NCI-H128 (cell line): ENCODE data around the gene PSKH1.
"Not testable (repeated sequence)": the region's sequence is repeated elsewhere in the genome, so short reads cannot be mapped to it uniquely, and the experiment has no call there.

Experiments
- DNase-seq: peaks from one replicate; lab custom pipeline; 2025; ENCODE audit not compliant: unreplicated experiment; lab: John Stamatoyannopoulos, UW

Gene PSKH1

DNA sequence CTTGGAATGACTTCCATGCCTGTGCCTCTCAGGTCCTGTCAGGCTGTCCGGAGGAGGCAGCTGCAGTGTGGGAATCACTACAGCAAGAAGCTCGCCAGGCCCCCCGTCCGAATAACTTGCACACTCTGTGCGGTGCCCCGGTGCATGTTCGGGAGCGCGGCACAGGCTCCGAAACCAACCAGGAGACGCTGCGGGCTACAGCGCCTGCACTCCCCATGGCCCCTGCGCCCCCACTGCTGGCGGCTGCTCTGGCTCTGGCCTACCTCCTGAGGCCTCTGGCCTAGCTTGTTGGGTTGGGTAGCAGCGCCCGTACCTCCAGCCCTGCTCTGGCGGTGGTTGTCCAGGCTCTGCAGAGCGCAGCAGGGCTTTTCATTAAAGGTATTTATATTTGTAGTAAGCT, 7.1 kb upstream of the PSKH1 start:
- DNase-seq, result no peak

DNA sequence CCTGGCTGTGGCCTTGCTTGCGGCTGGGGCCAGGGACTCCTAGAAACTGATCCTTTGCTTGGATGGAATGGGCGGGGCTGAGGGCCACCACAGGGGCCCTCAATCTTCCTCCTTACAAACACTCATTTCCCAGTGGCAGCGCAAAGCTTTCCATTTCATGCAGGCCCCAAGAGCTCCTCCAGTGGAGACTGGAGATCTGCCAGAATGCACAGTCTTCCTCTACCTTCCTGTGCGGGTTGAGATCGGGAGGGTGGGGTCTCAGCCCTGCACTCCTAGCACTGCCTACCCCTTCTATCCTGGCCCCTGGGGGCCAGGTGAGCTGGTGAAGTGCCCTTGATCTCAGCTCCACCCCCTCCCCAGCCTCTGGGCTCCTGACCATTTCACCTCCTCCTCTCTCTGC, 6.7 kb upstream of the PSKH1 start:
- no peak for DNase-seq

DNA sequence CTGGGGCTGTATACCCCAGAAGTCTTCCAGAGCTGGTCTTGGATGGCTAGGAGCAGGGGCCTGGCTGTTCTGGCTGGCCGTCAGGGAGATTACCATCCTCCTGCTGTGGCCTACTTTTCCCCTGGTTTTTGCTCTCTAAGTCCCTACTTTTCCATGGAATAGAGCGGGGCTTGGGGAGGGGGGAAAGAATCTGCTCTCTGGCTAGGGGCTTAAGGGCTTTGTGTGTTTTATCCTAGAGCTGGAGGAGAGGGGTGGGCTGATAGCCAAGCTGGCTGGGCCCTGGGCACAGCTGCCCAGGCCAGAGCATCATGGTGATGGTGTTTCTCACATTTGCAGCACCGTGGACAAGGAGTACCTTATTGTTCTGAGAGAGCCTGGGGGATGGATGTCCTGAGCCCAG, 4.7 kb upstream of the PSKH1 start:
- DNase-seq, result no peak

DNA sequence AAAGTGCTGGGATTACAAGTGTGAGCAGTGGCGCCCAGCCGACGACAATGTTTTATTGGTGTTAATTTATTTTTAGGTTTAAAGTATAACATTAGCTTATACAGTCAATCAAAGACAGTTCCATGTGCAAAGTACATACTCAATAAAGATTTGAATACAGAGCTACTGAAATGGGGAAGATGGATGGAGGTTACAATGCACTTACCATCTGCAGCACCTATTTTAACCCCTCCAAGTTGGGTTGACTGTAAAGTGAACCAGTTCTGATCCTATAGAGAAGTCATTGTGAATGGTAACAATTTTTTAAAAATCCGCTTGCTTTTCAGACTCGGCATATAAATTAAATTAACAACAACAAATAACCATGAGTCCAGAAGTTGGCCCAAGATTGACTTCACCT, 679 bp upstream of the PSKH1 start:
- no peak for DNase-seq

DNA sequence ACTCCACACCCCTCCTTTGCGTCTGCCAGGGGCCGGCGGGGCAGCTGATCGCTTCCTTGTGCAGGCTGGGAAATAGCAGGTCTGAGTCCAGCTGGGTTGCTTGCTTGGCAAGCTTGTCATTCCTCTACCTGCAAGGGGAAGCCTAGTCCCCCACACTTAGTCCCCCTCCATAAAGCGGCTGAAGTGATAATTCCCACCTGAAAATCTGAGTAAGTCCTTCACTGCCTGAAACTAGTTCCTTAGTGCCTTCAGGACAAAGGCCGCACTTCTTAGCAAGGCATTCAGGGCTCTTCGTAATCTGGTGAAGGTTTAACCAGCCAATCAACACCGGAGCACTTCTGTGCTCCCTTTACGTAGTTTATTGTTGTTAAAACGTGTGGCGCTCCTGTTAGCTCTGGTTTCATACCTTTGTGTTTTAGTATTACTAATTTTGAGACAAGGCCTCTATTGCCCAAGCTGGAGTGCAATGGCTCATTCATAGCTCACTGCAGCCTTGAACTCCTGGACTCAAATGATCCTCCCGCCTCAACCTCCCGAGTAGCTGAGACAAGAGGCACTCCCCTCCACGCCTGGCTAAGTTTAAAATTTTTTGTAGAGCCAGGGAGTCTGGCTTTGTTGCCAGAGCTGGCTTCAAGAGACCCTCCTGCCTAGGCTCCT, 817 bp downstream of the PSKH1 start:
- DNase-seq, result no peak

DNA sequence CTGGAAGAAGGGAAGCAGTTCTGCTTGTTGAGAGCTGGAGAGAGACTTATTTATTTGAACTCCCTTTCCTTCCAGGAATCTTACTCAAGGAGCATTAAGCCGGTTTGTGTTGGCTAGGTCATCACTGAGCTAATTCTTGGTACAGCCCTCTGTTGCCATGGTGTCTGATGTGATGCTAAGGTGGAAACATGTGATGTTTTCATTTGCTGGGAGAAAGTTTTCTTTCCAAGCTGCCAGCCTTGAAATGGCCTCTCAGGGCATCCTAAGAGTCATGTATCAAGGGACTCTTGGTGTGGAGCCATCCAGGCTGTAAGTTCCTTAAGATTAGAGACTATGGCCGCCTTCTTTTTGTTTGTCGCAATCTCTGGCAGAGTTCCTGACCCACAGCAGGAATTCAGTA, 4.2 kb downstream of the PSKH1 start:
- DNase-seq, result no peak

DNA sequence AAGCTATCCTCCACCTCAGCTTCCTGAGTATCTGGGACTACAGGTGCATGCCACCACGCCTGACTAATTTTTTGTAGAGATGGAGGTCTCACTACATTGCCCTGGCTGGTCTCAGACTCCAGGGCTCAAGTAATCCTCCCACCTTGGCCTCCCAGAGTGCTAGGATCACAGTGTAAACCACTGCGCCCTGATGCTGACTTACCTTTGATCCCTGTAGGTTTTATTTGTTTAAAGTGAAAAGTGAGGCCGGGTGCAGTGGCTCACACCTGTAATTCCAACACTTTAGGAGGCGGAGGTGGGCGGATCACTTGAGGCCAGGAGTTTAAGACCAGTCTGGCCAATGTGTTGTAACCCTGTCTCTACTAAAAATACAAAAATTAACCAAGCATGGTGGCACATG, 8.7 kb downstream of the PSKH1 start:
- no peak for DNase-seq

DNA sequence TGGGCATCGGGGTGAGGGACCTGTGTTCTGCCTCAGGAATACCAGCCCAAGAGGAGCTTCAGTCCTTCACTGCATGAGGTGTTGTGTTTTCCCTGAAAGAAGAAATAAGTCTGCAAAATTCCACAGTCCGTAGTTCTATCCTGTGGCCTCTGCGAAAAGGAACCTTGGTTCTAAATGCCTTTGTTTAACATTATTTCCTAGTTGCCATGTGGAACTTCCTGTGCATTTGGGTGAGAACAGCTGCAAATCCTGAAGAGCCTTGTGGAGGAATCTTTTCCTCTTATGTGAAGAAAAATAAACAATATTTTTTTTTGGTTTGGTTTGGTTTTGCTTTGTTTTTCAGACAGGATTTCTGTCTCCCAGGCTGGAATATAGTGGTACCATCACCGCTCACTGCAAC, 9.8 kb downstream of the PSKH1 start:
- no peak for DNase-seq

DNA sequence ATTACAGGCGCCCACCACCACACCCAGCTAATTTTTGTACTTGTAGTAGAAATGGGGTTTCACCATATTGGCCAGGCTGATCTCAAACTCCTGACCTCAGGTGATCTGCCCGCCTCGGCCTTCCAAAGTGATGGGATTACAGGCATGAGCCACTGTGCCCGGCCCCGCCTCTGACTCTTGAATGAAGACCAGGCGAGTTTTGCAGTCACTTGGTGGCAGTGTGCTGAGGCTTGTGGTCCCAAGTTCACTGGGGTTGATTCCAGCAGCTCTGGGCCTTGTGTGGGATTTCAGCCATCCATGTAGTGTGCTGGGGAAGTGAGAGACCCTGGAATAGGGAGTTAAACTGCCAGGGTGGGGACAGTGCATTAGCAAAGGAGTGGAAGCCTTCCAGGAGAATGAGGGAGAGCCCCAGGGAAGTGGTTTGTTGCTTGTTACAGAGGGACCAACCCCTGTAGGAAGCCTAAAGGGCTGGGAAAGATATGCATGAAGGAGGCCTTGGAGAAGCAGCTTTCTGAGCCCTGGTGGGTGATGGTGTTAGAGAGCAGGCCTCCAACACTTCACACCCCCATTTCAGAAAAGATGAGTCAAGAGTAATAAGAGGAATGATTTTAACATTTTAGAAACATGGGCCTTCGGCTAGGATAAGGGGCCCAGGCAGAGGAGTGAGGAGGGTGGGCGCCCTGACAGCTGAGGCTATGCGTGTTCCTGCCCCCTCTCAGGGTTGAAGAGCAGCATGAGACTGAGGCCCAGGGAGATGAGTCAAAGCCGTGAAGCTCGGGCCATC, 14.5 kb downstream of the PSKH1 start:
- DNase-seq, result no peak

DNA sequence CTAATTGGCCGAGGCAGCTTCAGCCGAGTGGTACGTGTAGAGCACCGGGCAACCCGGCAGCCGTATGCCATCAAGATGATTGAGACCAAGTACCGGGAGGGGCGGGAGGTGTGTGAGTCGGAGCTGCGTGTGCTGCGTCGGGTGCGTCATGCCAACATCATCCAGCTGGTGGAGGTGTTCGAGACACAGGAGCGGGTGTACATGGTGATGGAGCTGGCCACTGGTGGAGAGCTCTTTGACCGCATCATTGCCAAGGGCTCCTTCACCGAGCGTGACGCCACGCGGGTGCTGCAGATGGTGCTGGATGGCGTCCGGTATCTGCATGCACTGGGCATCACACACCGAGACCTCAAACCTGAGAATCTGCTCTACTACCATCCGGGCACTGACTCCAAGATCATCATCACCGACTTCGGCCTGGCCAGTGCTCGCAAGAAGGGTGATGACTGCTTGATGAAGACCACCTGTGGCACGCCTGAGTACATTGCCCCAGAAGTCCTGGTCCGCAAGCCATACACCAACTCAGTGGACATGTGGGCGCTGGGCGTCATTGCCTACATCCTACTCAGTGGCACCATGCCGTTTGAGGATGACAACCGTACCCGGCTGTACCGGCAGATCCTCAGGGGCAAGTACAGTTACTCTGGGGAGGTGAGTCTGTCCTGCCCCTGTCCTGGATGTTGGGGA, 16.1 kb downstream of the PSKH1 start:
- no peak for DNase-seq

DNA sequence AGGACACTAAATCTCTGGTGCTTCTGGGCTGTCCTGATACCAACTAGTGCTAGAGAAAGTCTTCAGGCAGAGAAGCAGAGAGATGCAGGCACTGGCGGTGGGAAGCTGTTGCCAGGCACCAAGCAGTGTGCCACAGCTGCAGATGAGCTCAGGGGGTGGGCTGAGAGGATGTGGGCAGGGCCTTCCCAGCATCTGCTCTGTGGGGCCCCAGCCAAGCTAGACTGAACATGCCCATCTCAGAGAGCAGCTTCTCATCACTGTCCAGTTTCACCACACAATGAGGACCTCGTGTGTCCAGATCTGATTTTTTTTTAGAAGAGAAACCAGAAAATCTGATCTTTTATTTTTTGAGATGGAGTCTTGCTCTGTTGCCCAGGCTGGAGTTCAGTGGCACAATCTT, 17.1 kb downstream of the PSKH1 start:
- DNase-seq, result no peak

DNA sequence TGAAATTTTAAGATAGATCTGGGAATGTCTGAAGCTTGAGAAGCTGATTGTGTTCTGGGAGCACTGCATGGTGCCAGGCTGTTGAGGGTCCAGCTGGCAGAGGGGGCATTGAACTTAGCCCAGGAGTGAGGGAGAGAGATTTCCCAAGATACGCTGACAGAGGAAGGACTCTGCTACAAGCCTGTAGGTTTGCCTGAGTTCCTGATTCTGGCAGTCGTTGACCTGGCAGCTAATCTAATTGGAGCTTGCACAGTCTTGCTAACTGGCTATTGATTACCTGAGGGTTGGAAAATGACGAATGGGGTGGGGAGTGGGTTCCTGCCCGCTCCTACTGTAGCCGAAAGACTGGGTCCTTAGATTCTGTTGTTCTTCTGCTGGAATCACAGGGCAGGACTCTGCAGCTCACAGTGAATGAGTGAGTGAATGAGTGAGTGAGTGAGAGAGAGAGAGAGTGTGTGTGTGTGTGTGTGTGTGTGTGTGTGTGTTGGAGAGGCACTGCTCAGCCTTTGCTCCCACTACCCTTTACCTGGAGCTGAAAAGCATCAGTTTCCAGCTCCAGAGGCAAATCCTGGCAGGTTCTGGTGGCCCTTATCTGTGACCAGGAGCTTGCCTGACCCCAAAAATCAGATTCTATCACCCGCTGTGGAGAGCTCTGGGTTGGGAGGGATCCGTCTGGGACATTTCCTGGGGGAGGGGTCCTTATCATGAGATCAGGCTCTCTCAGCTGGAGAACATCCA, 21.9 kb downstream of the PSKH1 start:
- DNase-seq, result no peak

DNA sequence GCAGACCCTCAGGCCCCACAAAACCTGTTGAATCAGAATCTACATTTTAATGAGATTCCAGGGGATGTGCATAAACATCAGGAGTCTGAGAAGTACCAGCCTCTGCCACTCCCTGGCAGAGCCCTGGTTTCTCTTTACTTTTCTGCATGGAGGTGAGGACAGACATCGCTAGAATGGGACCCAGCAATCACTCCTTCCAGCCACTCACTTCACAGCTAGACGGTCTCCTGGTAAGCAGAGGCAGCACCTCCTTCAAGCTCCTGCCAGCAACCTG, 22.4 kb downstream of the PSKH1 start:
- DNase-seq, result not testable (repeated sequence)

DNA sequence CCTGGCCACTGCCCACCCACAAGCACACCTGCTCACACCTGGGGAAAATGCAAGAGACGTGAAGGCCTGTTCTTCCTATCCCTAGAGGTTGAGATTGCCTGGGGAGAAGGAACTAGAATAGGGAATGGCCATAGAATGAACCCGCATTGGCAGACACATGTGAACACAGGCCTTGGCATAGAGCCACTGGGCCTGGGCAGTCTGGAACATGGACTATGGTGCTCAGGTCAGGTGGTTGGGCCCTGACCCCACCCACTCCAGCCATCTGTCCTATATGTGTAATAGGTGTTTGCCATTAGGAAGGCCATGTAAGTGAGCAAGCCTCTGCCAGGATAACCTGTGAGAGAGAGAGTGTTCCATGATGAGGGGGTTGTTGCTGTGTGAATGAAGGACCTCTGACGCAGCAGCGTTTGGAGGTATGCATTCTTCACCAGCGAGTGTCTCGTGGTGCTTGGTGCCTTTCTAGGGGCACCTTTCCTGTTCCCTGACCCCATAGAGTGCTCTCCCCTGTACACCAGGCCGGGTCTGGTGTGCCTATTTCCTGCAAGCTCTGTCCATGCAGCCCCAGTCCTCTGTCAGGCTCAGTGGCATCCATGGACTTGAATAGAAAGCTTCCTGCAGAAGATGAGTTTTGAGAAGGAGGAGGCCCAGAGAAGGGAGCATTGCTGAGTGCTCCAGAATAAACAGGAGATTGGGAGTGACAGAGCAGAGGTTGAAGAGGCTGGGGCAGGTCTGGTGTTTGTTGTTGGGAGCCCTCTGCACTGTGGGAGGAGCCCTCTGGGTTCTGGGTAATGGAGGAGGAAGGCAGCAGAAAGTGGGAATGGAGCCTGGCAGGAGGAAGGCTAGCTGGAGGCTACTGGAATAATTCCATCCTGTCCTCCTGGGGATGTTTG, 23.0 kb downstream of the PSKH1 start:
- no peak for DNase-seq

DNA sequence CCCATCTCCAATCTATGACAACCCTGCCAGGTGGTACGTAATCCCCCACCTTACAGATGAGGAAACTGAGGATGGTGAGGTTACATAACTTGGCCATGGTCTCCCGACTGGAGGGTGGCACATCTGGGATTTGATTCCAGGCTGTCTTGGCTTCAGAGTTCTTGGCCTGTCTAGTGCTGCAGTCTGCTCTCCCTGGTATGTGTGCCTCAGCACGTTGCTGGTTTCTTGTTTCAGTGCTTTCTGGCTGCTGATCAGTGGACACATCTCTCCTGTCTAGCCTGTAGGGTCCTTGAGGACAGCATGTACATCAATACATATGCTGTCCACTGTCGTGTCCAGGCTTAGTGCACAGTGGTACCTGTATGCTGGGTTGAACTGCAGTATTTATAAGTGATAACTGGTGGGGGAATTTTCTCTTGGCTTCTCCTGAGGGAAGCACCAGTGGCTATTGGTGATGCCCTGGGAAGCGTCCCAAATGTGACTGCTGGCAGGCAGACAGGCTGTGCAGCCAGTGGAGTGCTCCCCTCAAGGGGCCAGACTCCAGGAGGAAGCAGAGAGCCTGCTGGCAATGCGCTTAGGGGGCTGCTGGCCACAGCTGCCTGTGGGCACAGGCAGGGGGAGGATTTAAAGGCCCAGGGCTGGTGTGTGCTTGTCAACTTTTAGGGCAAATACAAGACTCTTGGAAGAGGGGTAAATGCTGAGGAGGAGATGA, 24.2 kb downstream of the PSKH1 start:
- DNase-seq, result no peak

DNA sequence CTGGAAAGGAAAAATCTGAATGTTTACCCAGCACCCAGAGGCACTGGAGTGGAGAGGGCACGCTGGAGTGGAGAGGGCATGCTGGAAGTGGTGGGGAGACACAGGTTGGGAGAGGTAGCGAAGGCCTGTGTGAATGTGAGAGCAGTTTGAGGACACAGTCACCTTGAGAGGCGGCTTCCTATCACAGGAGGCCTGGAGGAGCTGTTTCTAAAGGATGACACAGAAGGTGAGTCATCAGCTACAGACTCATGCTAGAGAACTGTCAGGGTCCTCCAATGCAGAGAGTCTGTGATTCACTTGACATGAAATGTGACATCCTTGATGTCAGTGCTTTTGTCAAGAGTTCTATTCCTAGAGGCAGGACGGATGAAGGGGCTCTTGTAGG, 24.8 kb downstream of the PSKH1 start:
- DNase-seq, result no peak

DNA sequence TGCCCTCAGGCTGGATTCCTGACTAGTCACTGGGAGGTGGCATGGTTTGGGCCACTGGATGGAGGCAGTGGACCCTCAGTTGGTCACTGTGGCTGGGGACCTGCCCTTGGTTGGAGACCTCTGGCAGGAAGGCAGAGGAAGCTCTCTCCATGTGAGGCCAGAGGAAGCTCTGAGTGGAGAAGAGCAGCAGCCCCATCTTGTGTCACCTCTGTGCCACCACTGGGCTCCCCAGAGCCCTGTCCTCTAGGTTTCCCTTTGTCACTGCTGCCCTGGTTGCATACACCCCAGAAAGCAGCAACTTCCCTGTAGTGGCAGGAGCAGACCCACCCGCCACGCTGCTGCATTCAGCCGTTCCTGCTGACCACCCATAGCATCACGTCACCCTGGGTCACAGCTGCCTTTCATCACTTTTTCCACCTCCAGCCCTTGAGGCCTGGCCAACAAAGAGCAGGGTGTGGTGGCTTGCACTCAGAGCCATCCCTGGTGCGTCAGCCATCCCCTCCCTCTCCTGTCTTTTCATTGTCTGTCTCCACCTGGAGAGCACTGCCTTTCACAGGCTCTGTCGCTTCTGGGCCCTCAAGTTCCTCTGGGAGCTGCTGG, 26.7 kb downstream of the PSKH1 start:
- DNase-seq, result no peak

DNA sequence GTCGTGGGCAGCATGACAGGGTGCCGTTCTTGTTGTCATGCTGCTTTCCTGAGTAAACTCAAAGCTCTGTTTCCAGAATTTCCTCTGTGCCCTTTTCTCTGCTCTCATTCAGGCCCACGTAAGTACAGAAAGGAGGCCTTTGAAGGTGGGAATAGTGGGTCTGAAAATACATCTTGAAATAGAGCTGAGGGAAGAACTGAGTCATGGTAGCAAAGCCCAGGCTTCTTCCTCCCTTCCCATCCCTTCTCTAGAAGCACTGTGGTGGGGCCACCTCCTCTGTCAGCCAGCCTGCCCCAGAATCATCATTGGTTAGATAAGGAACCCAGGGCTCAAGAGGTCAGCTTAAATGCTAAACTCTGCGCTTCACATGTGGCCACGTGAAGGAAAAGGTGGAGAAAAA, 29.2 kb downstream of the PSKH1 start:
- DNase-seq, result no peak

DNA sequence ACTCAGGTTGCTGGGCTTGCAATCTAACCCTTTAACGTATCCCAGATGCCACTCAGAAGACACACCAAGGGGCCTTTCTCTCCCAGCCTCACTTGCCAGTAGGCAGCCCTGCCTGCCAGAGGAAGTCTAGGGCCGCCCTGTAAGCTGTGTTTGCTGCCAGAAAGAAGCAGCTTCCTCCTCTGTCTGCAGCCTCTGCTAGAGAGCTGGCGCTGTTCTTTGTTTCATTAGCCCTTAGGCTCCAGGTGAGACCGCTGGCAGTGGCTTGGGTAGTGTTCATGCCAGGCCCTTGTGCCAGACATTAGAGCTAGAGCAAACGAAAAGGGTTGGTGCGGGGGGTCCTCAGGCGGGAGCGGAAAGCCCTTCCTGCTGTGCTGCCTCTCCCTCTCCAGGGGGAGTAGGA, 29.7 kb downstream of the PSKH1 start:
- DNase-seq, result peak; percentile 24
